ENCODE measurements around the gene MRPS2. TPM values are rescaled to one million over a fixed set of nuclear protein-coding genes. Genes with fewer than 3 reads are reported as not detected.
A peak's percentile ranks its signal among the peaks of the same experiment; 100 is the strongest.

The MRPS2 gene
- total RNA-seq, 3 donors from 2014 or later (not counting 1 experiment from before 2014, with no cell fraction given), result 15.6 to 26.7 (median 24.7) TPM

- no peaks in the 10 kb centered on the region for H3K36me3 ChIP-seq (ENCODE audit: control insufficient read depth, insufficient read depth, low read length)
- H3K27ac ChIP-seq (ENCODE audit: low read length), result no peak overlapping the region
- intact Hi-C loops (cut with micrococcal nuclease), result no loop called here
- WGBS (ENCODE audit: insufficient coverage), result 90% methylated on average over 21 of the region's 21 CpGs
- no peaks in the 10 kb centered on the region for H3K27me3 ChIP-seq (ENCODE audit: control insufficient read depth, insufficient read depth, low read length)
- DNase-seq (peak in 1 of 2 donors; percentile 10), ATAC-seq (no peak)
- Mint-ChIP-seq H3K4me1 (no peaks in the 10 kb centered on the region), H3K27me3 (ENCODE audit: low read depth in 2 of 2) (peaks cover 0 to 7% of the 10 kb centered on the region in 2 donors), H3K9me3 (no peaks in the 10 kb centered on the region), H3K4me3 (no peak overlapping the region), H3K36me3 (no peaks in the 10 kb centered on the region), H3K27ac (no peak overlapping the region)
- no peak overlapping the region for H3K4me3 ChIP-seq (ENCODE audit: low read length)
- no peaks in the 10 kb centered on the region for H3K4me1 ChIP-seq (ENCODE audit: control insufficient read depth, insufficient read depth, low read length)
- H3K9me3 ChIP-seq (ENCODE audit: control insufficient read depth, insufficient read depth, low read length), result no peaks in the 10 kb centered on the region
- no peak for TF ChIP-seq CTCF (IDR thresholded peaks at IDR 0.05)
These were observed 23.1 kb downstream of the MRPS2 start for GRCh38 chr9:135523521-135524129.

- Histone ChIP-seq H3K27ac (ENCODE audit: low read length) (no peak overlapping the region), H3K36me3 (ENCODE audit: control insufficient read depth, insufficient read depth, low read length) (no peaks in the 10 kb centered on the region), H3K4me3 (ENCODE audit: low read length) (no peak overlapping the region), H3K27me3 (ENCODE audit: control insufficient read depth, insufficient read depth, low read length) (no peaks in the 10 kb centered on the region), H3K4me1 (ENCODE audit: control insufficient read depth, insufficient read depth, low read length) (no peaks in the 10 kb centered on the region), H3K9me3 (ENCODE audit: control insufficient read depth, insufficient read depth, low read length) (no peaks in the 10 kb centered on the region)
- 81% methylated on average over 27 of the region's 27 CpGs for WGBS (ENCODE audit: insufficient coverage)
- no peak for TF ChIP-seq CTCF (IDR thresholded peaks at IDR 0.05)
- no peaks in the 10 kb centered on the region for H3K36me3 Mint-ChIP-seq
- DNase-seq, result peak in 1 of 2 donors; percentile 9
- H3K27me3 Mint-ChIP-seq (ENCODE audit: low read depth in 2 of 2), result peaks cover 0 to 2% of the 10 kb centered on the region in 2 donors
- no peak overlapping the region for H3K4me3 Mint-ChIP-seq
- H3K9me3 Mint-ChIP-seq, result no peaks in the 10 kb centered on the region
- no peaks in the 10 kb centered on the region for H3K4me1 Mint-ChIP-seq
- peak in 1 of 3 donors; percentile 3 for ATAC-seq
- no peak overlapping the region for H3K27ac Mint-ChIP-seq
- intact Hi-C loops (cut with micrococcal nuclease), result no loop called here
These were observed 23.8 kb downstream of the MRPS2 start for GRCh38 chr9:135524130-135524861.

GRCh38 chr9:135525241-135526088 is 25.0 kb downstream of the MRPS2 start:
- Mint-ChIP-seq H3K27ac (no peak overlapping the region), H3K36me3 (no peaks in the 10 kb centered on the region), H3K9me3 (no peaks in the 10 kb centered on the region), H3K4me3 (no peak overlapping the region), H3K4me1 (no peaks in the 10 kb centered on the region), H3K27me3 (ENCODE audit: low read depth in 2 of 2) (no peaks in the 10 kb centered on the region)
- DNase-seq (peak in 1 of 2 donors; percentile 11), ATAC-seq (no peak)
- no peaks in the 10 kb centered on the region for H3K27me3 ChIP-seq (ENCODE audit: control insufficient read depth, insufficient read depth, low read length)
- no peaks in the 10 kb centered on the region for H3K4me1 ChIP-seq (ENCODE audit: control insufficient read depth, insufficient read depth, low read length)
- no peak overlapping the region for H3K27ac ChIP-seq (ENCODE audit: low read length)
- H3K4me3 ChIP-seq (ENCODE audit: low read length), result no peak overlapping the region
- intact Hi-C loops (cut with micrococcal nuclease), result no loop called here
- no peaks in the 10 kb centered on the region for H3K36me3 ChIP-seq (ENCODE audit: control insufficient read depth, insufficient read depth, low read length)
- 85% methylated on average over 28 of the region's 31 CpGs for WGBS (ENCODE audit: insufficient coverage)
- no peak for TF ChIP-seq CTCF (IDR thresholded peaks at IDR 0.05)
- H3K9me3 ChIP-seq (ENCODE audit: control insufficient read depth, insufficient read depth, low read length), result no peaks in the 10 kb centered on the region

Data from natural killer cell (primary cell).